K562 (cell line): ENCODE data around the gene SETD7. TPM values are rescaled to one million over a fixed set of nuclear protein-coding genes. Genes with fewer than 3 reads are reported as not detected.
"Not testable (repeated sequence)": the region's sequence is repeated elsewhere in the genome, so short reads cannot be mapped to it uniquely, and the experiment has no call there.

Experiments
- ATAC-seq: fragments of 200-7000 bp; cut with Tn5 transposase; 3 replicates; pipeline ENCODE4 v1.9.1; 2020; ENCODE audit warnings: moderate library complexity
- BruUV-seq: library from RNA; stranded (reverse); fragments of 400-500 nt; replicated peaks from 2 replicates; lab custom pipeline; 2021; lab: Mats Ljungman, UMichigan
- CTCF ChIA-PET: fragments of 300-600 bp; formaldehyde crosslinking; extraction: SDS; loops from one replicate; lab custom pipeline; 2021; ENCODE audit warnings: low intra/inter-chr PET ratio; lab: Yijun Ruan, JAX
- POLR2A ChIA-PET: fragments of 300-600, 350-650 bp; sonication (Branson Sonifier 250); formaldehyde crosslinking; extraction: SDS; loops from one replicate; lab custom pipeline; 2021; ENCODE audit warnings: antibody characterized with exemption, inconsistent platforms; lab: Yijun Ruan, JAX
- DNase-seq, 4 experiments: peaks; one replicate each; pipeline versions ENCODE4 v3.0.0 to v3.0.0-alpha.2; 2011 to 2018; ENCODE audit warnings: low spot score in 3 of 4, mixed read lengths in 3 of 4; ENCODE audit errors: extremely low read depth in 1 of 4
- FAIRE-seq: peaks from 2 replicates; lab custom pipeline; 2011; peaks lifted over from hg19 to GRCh38; lab: Jason Lieb, UNC
- H2AFZ ChIP-seq: 2 replicates; pipeline ENCODE4 v1.6.0; 2011; ENCODE audit warnings: low read depth, low read length, control low read depth, inconsistent platforms
- H3K27ac ChIP-seq: fragments of 200-600 bp; 3 replicates; pipeline ENCODE4 v1.8.0; 2011; ENCODE audit warnings: low read depth, mild to moderate bottlenecking, control low read depth, inconsistent platforms, low read length, moderate library complexity, mixed read lengths; ENCODE audit errors: extremely low read depth
- H3K27me3 ChIP-seq, 2 experiments: fragments of 300-600 bp in 1 of 2; 2 replicates in 1 of 2; 3 replicates in 1 of 2; pipeline versions ENCODE4 v1.6.0 to v1.8.0; 2011; ENCODE audit warnings: inconsistent platforms in 2 of 2, low read length in 2 of 2, mild to moderate bottlenecking in 1 of 2, mixed read lengths in 1 of 2, moderate library complexity in 1 of 2; ENCODE audit not compliant: control insufficient read depth in 2 of 2, insufficient read depth in 2 of 2
- H3K36me3 ChIP-seq: fragments of 300-600 bp; 3 replicates; pipeline ENCODE4 v1.8.0; 2011; ENCODE audit warnings: mild to moderate bottlenecking, low read length, inconsistent platforms; ENCODE audit not compliant: control insufficient read depth, insufficient read depth
- H3K4me1 ChIP-seq, 2 experiments: fragments of 200-600 bp in 1 of 2; replicated peaks in 1 of 2; 2 replicates in 1 of 2; 3 replicates in 1 of 2; pipeline versions ENCODE4 v1.5.1 to v1.8.0; 2011; ENCODE audit warnings: inconsistent platforms in 2 of 2, low read length in 2 of 2, mild to moderate bottlenecking in 1 of 2, mixed read lengths in 1 of 2, moderate library complexity in 1 of 2; ENCODE audit not compliant: control insufficient read depth in 2 of 2, insufficient read depth in 2 of 2
- H3K4me2 ChIP-seq: 2 replicates; pipeline ENCODE4 v1.6.1; 2011; ENCODE audit warnings: low read length, control low read depth, inconsistent platforms, mixed read lengths; ENCODE audit not compliant: insufficient read depth
- H3K4me3 ChIP-seq: fragments of 200-600 bp; sonication (generic), shearing (Covaris generic); 2 replicates; pipeline ENCODE4 v1.5.1; 2016; ENCODE audit warnings: control low read depth, inconsistent platforms
- H3K79me2 ChIP-seq: fragments of 200-600 bp; 3 replicates; pipeline ENCODE4 v1.8.0; 2011; ENCODE audit warnings: low read length, inconsistent platforms; ENCODE audit not compliant: control insufficient read depth, insufficient read depth
- H3K9ac ChIP-seq, 2 experiments: 2 replicates each; pipeline versions ENCODE4 v1.6.0 to v1.6.1; 2011; ENCODE audit warnings: low read depth in 2 of 2, low read length in 2 of 2, control low read depth in 1 of 2, inconsistent platforms in 1 of 2, mild to moderate bottlenecking in 1 of 2, mixed read lengths in 1 of 2; ENCODE audit not compliant: insufficient read depth in 1 of 2
- H3K9me1 ChIP-seq: one replicate; pipeline ENCODE4 v1.6.0; 2011; ENCODE audit warnings: inconsistent platforms, mild to moderate bottlenecking, low read length, moderate library complexity; ENCODE audit not compliant: control insufficient read depth, insufficient read depth
- H3K9me3 ChIP-seq: replicated peaks from 2 replicates; pipeline ENCODE4 v1.5.1; 2011; ENCODE audit warnings: low read depth, low read length, inconsistent platforms; ENCODE audit not compliant: control insufficient read depth, insufficient read depth
- H4K20me1 ChIP-seq: replicated peaks from 2 replicates; pipeline ENCODE4 v1.6.1; 2011; ENCODE audit warnings: low read length, inconsistent platforms, mixed read lengths; ENCODE audit not compliant: control insufficient read depth, insufficient read depth
- CBX5 ChIP-seq: IDR thresholded peaks from 2 replicates; pipeline ENCODE4 v1.6.1; 2014; ENCODE audit warnings: low read depth, borderline replicate concordance
- HSF4 ChIP-seq: fragments of 250-450 bp; sonication (Bioruptor Pico); IDR thresholded peaks from 2 replicates; pipeline ENCODE4 v2.1.2; 2022; ENCODE audit warnings: mild to moderate bottlenecking, moderate library complexity, borderline replicate concordance
- TRIM28 ChIP-seq: fragments of 450-650 bp; IDR thresholded peaks from 2 replicates; pipeline ENCODE4 v1.6.1; 2017
- ZNF445 ChIP-seq: fragments of 250-450 bp; sonication (Bioruptor Pico); IDR thresholded peaks from 2 replicates; pipeline ENCODE4 v1.4.0; 2020; ENCODE audit warnings: low read depth, mild to moderate bottlenecking, moderate library complexity
- WGBS: fragments of 100-300 bp; shearing (Covaris generic); methylation state at CpG from one replicate; pipeline ENCODE4 v1.1.6; 2016; ENCODE audit warnings: low coverage, mixed read lengths; ENCODE audit not compliant: insufficient coverage; ENCODE audit errors: missing lambda C conversion rate; 5-methylcytosine and 5-hydroxymethylcytosine counted together
- in situ Hi-C: fragments of 300-500 bp; cut with MboI; formaldehyde crosslinking; loops from 4 replicates; pipeline ENCODE4 v1.15.0; 2018; ENCODE audit warnings: inconsistent platforms, mixed read lengths
- intact Hi-C: fragments of 100-400 bp; cut with micrococcal nuclease; formaldehyde crosslinking; loops from 2 replicates; pipeline ENCODE4 v1.14.2; 2022
- polyA plus RNA-seq, 8 experiments: library from polyadenylated mRNA; depleted of rRNA in 4 of 8; stranded (reverse) in 5 of 8; unstranded in 3 of 8; fragments of >200 nt; fragmentation: Nextera tagmentation in 2 of 8; fragmentation: Illumina TruSeq in 1 of 8; extraction: Ambion mirVana in 2 of 8; extraction: Trizol in 1 of 8; gene quantifications; 2 replicates each; pipeline versions ENCODE4 v1.2.1 to v1.2.3, GENCODE V29; 2011 to 2014; ENCODE audit warnings: inconsistent platforms in 1 of 8, missing spikeins in 1 of 8
- total RNA-seq, 7 experiments: library from RNA; depleted of rRNA in 6 of 7; stranded (reverse); fragments of >200 nt in 6 of 7; fragmentation: Illumina TruSeq in 2 of 7; extraction: Trizol in 2 of 7; gene quantifications; 2 replicates each; pipeline versions ENCODE4 v1.2.1 to v1.2.3, GENCODE V29; 2011 to 2021; ENCODE audit warnings: low replicate concordance in 1 of 7

The SETD7 gene
- total and polyA plus RNA-seq, 9 of the 15 experiments (the other 6 are each of a cell fraction or from before 2014, with no cell fraction given): 0.37 to 2.4 (median 1.7) TPM

- no peaks in the 10 kb centered on the region for H3K9me1 ChIP-seq
- in situ Hi-C loops (no loop called here), intact Hi-C loops (no loop called here)
- POLR2A ChIA-PET: interaction anchor here (0.6 kb wide), 1 partner anchor 9 kb away, joined by 3 read pairs; no protein-coding TSS in a partner anchor
- no peaks in the 10 kb centered on the region; the same call in 1 of the 2 replicates for H3K9me3 ChIP-seq
- ATAC-seq (no peak), DNase-seq (no peak), FAIRE-seq (no peak)
- 25% methylated on average over 2 of the region's 2 CpGs for WGBS
- H3K36me3 ChIP-seq: peaks cover 5% of the 10 kb centered on the region
- H3K4me2 ChIP-seq: no peak overlapping the region
- CTCF ChIA-PET: no interaction called here
- no peak overlapping the region for H3K9ac ChIP-seq
- no peaks in the 10 kb centered on the region for H3K79me2 ChIP-seq
- H2AFZ ChIP-seq: no peak overlapping the region
- BruUV-seq: no TSS peak
- no peaks in the 10 kb centered on the region for H4K20me1 ChIP-seq
- H3K27me3 ChIP-seq: no peaks in the 10 kb centered on the region
- H3K27ac ChIP-seq: no peak overlapping the region
- H3K4me3 ChIP-seq: no peak overlapping the region
- TF ChIP-seq ZNF445 (CRISPR knock-in tag) (no peak), HSF4 (no peak)
- no peaks in the 10 kb centered on the region for H3K4me1 ChIP-seq
These were observed 86.8 kb downstream of the SETD7 start for GRCh38 chr4:139469216-139469615.

GRCh38 chr4:139468756-139469155 is 87.3 kb downstream of the SETD7 start:
- H3K9me3 ChIP-seq, H3K9me1 ChIP-seq, intact Hi-C loops, H3K36me3 ChIP-seq, H3K27me3 ChIP-seq, H2AFZ ChIP-seq, H4K20me1 ChIP-seq, DNase-seq, in situ Hi-C loops, H3K79me2 ChIP-seq, H3K9ac ChIP-seq, BruUV-seq, FAIRE-seq, POLR2A ChIA-PET, H3K4me3 ChIP-seq, H3K4me2 ChIP-seq, ATAC-seq, H3K27ac ChIP-seq, H3K4me1 ChIP-seq, CTCF ChIA-PET: not testable (repeated sequence)
- TF ChIP-seq CBX5 (0 out of 2 replicates have a peak, but pooled peaks have one; percentile 34), TRIM28 (0 out of 2 replicates have a peak, but pooled peaks have one; percentile 35)
